Endothelial cell (in vitro differentiated cells): ENCODE data around the gene SERPINH1. TPM values are rescaled to one million over a fixed set of nuclear protein-coding genes. Genes with fewer than 3 reads are reported as not detected.

Source experiments
- DNase-seq: peaks from one replicate; pipeline ENCODE4 v3.0.0; 2021; ENCODE audit warnings: low spot score
- H3K27ac Mint-ChIP-seq: one replicate; pipeline ENCODE4 v1.8.0; 2021; ENCODE audit warnings: mixed read lengths, inconsistent platforms; ENCODE audit not compliant: unreplicated experiment
- H3K27me3 Mint-ChIP-seq: one replicate; pipeline ENCODE4 v1.8.0; 2021; ENCODE audit warnings: mild to moderate bottlenecking, moderate library complexity, mixed read lengths, inconsistent platforms; ENCODE audit not compliant: unreplicated experiment
- H3K36me3 Mint-ChIP-seq: one replicate; pipeline ENCODE4 v1.8.0; 2021; ENCODE audit warnings: mild to moderate bottlenecking, low read depth, mixed read lengths, inconsistent platforms; ENCODE audit not compliant: unreplicated experiment
- H3K4me1 Mint-ChIP-seq: one replicate; pipeline ENCODE4 v1.8.0; 2021; ENCODE audit warnings: mild to moderate bottlenecking, mixed read lengths, inconsistent platforms; ENCODE audit not compliant: unreplicated experiment
- H3K4me3 Mint-ChIP-seq: one replicate; pipeline ENCODE4 v1.8.0; 2021; ENCODE audit warnings: mild to moderate bottlenecking, mixed read lengths, inconsistent platforms; ENCODE audit not compliant: unreplicated experiment
- H3K9me3 Mint-ChIP-seq: one replicate; pipeline ENCODE4 v1.8.0; 2021; ENCODE audit warnings: mixed read lengths, inconsistent platforms; ENCODE audit not compliant: unreplicated experiment
- long read RNA-seq: library from polyadenylated mRNA; unstranded; transcript quantifications from one replicate; pipeline ENCODE4 v2.0.0, GENCODE V29; 2020; ENCODE audit not compliant: unreplicated experiment
- total RNA-seq: library from RNA; stranded (reverse); fragmentation: NEBNext Ultra II Directional; extraction: Animal tissue kit (Norgen Biotek cat#: 25700); gene quantifications from one replicate; pipeline ENCODE4 v1.2.1, GENCODE V29; 2021; ENCODE audit not compliant: unreplicated experiment
- TF ChIP-seq, protein P1 (sequence below): fragments of 200-600 bp; sonication (generic); IDR thresholded peaks from one replicate; pipeline ENCODE4 v1.5.0; 2021; ENCODE audit warnings: antibody characterized with exemption; ENCODE audit not compliant: unreplicated experiment

The SERPINH1 gene
- total RNA-seq = 449 TPM
- long read RNA-seq, transcript SERPINH1-201 (5 exons, 2,225 nt) = major isoform, 116 of 140 reads
- long read RNA-seq, partial matches to known transcripts = 7 of 140 reads
- long read RNA-seq, other reads (novel, unspliced or antisense) = 15 of 140 reads

DNA sequence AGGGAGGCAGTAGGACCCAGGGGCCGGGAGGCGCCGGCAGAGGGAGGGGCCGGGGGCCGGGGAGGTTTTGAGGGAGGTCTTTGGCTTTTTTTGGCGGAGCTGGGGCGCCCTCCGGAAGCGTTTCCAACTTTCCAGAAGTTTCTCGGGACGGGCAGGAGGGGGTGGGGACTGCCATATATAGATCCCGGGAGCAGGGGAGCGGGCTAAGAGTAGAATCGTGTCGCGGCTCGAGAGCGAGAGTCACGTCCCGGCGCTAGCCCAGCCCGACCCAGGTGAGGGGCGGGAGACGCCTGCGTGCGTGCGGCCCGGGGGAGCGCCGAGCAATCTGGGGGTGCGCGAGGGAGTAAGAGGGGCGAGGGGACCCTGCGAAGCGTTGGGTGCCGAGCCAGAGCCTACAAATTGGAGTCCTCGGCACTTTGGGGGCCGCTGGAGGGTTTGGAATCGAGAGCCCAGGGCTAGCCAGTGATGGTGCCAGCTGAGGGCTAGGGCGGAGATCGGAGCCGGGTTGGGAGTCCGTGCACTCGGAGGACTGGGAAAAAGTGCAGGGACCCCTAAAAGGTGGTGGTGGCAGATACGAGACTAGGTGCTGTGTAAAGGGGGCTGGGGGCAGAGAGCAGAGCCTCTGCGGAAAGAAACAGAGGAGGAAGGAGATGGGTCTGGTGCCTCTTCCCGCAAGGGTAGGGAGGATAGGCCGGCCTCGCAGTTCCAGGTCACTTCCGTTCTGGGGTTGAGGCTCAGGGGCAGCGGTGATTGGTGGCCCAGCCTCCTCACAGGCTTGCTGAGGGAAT is at the start of gene SERPINH1:
Gene SERPINH1, plus strand, starts transcription at position 206 of the 788 bp plus-strand sequence. CDS start 4,097 bp downstream, outside the sequence.
- Mint-ChIP-seq H3K36me3 (peaks cover 5% of the 10 kb centered on the region), H3K4me3 (peak within 1 kb of the TSS; percentile 99), H3K9me3 (no peaks in the 10 kb centered on the region), H3K4me1 (peaks cover 56% of the 10 kb centered on the region), H3K27me3 (peaks cover 26% of the 10 kb centered on the region), H3K27ac (peak within 1 kb of the TSS; percentile 99)
- peak; percentile 78 for DNase-seq
- TF ChIP-seq, protein P1, sequence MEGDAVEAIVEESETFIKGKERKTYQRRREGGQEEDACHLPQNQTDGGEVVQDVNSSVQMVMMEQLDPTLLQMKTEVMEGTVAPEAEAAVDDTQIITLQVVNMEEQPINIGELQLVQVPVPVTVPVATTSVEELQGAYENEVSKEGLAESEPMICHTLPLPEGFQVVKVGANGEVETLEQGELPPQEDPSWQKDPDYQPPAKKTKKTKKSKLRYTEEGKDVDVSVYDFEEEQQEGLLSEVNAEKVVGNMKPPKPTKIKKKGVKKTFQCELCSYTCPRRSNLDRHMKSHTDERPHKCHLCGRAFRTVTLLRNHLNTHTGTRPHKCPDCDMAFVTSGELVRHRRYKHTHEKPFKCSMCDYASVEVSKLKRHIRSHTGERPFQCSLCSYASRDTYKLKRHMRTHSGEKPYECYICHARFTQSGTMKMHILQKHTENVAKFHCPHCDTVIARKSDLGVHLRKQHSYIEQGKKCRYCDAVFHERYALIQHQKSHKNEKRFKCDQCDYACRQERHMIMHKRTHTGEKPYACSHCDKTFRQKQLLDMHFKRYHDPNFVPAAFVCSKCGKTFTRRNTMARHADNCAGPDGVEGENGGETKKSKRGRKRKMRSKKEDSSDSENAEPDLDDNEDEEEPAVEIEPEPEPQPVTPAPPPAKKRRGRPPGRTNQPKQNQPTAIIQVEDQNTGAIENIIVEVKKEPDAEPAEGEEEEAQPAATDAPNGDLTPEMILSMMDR = no peak

DNA sequence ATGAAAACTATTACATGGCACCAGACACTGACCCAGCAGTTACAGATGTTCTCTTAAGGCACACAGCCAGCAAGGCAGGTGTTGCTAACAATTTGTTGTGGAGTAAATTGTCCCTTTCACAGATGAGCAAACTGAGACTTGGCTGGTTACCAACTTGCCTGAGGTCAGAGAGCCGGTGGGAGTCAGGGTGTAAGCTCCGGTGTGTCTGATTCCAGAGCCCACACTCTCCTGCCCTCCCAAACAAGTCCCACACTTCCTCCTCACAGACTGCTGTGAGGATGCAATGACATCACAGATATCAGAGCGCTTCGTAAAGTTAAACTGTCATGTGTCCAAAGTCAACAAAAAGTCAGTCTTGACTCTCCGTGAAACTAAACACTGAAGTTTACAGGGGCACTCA is 48.8 kb upstream of the SERPINH1 start:
- Mint-ChIP-seq H3K9me3 (no peaks in the 10 kb centered on the region), H3K4me1 (peaks cover 80% of the 10 kb centered on the region), H3K27ac (no peak overlapping the region), H3K36me3 (peaks cover 47% of the 10 kb centered on the region), H3K4me3 (no peak overlapping the region), H3K27me3 (peaks cover 15% of the 10 kb centered on the region)
- no peak for DNase-seq
- TF ChIP-seq, protein P1 = no peak

DNA sequence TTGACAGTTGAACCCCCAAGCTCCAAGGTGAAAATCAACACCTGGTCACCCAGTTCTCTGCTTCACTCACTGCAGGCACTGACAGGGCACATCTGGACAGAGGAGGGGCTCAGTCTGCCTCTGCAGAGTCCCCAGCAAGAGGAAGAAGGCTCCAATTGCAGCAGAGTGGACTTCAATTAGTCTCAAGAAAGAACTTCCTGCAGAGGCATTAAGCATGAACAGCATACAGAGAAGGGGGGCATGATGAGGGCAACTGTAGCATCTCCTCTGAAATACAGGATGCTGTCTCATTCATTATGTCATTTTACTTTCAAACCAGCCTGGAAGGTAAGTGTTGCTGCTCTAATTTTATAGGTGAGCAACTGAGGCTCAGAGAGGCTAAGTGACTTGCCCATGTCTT is 47.5 kb upstream of the SERPINH1 start:
- no peak for DNase-seq
- Mint-ChIP-seq H3K4me1 (peaks cover 81% of the 10 kb centered on the region), H3K27me3 (peaks cover 15% of the 10 kb centered on the region), H3K36me3 (peaks cover 51% of the 10 kb centered on the region), H3K4me3 (no peak overlapping the region), H3K27ac (no peak overlapping the region), H3K9me3 (no peaks in the 10 kb centered on the region)
- TF ChIP-seq, protein P1 = no peak

DNA sequence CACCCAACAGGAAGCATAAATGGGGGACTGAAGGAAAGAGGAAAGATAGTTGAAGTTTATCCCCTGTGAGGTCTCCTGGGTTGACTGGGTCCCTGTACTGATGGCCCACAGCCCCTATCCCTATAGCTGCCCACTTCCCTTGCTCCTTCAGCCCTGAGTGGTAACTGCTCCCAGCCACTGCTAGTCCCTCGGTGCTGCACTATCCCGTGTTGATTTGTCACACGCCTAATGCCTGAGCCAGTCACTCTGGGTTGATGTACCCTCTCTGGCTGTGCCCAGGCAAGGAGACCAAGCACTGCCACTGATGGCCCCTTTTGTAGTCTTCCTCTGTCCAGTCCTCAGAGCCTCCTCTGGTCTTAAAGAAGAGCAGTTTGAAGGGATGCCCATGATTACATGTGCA is 45.9 kb upstream of the SERPINH1 start:
- TF ChIP-seq, protein P1 = no peak
- Mint-ChIP-seq H3K27ac (peak overlapping the region; percentile 55), H3K9me3 (no peaks in the 10 kb centered on the region), H3K4me3 (peak overlapping the region; percentile 77), H3K36me3 (peaks cover 61% of the 10 kb centered on the region), H3K4me1 (peaks cover 84% of the 10 kb centered on the region), H3K27me3 (peaks cover 14% of the 10 kb centered on the region)
- DNase-seq = no peak

DNA sequence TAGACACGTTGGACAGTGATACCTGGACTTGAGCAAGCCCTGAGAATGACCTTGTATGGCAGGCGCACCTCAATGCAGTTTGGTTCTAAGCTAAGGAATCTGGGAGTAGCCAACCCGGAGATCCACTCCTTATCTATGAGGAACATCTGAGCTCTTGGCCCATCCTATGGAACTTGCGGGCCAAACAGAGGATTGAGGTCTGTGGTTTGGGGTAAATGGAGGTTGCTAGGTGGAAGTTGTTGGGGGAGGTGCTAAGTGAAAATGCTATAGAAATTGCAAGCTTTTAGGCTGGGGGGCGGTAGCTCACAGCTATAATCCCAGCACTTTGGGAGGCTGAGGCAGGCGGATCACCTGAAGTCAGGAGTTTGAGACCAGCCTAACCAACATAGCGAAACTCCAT is 45.2 kb upstream of the SERPINH1 start:
- peaks cover 67% of the 10 kb centered on the region for H3K36me3 Mint-ChIP-seq
- no peak for DNase-seq
- peaks cover 20% of the 10 kb centered on the region for H3K27me3 Mint-ChIP-seq
- peak overlapping the region; percentile 54 for H3K4me3 Mint-ChIP-seq
- peaks cover 84% of the 10 kb centered on the region for H3K4me1 Mint-ChIP-seq
- H3K9me3 Mint-ChIP-seq = no peaks in the 10 kb centered on the region
- peak overlapping the region; percentile 21 for H3K27ac Mint-ChIP-seq
- TF ChIP-seq, protein P1 = no peak
